Muscle of leg (tissue), 11 donors: Measurements from ENCODE around the gene CD46. TPM values are rescaled to one million over a fixed set of nuclear protein-coding genes. Genes with fewer than 3 reads are reported as not detected.

ENCODE experiments used
- DNase-seq: peaks from one replicate; pipeline ENCODE4 v3.0.0; 2013
- H3K27ac ChIP-seq: one replicate; pipeline ENCODE4 v1.5.1; 2013; ENCODE audit warnings: mild to moderate bottlenecking, low read length, control low read depth
- H3K27me3 ChIP-seq: one replicate; pipeline ENCODE4 v1.6.1; 2013; ENCODE audit warnings: low read length; ENCODE audit not compliant: control insufficient read depth, insufficient read depth
- H3K36me3 ChIP-seq: one replicate; pipeline ENCODE4 v1.6.1; 2013; ENCODE audit warnings: low read length; ENCODE audit not compliant: control insufficient read depth, insufficient read depth
- H3K4me1 ChIP-seq: one replicate; pipeline ENCODE4 v1.6.1; 2013; ENCODE audit warnings: low read length; ENCODE audit not compliant: control insufficient read depth, insufficient read depth
- H3K4me3 ChIP-seq: one replicate; pipeline ENCODE4 v1.5.1; 2013; ENCODE audit warnings: low read length, control low read depth
- H3K9me3 ChIP-seq: replicated peaks from 2 replicates; pipeline ENCODE4 v1.6.1; 2013; ENCODE audit warnings: low read depth, low read length; ENCODE audit not compliant: control insufficient read depth
- WGBS: methylation state at CpG from one replicate; pipeline ENCODE4 v1.1.5; 2013; ENCODE audit warnings: missing lambda C conversion rate; ENCODE audit not compliant: insufficient coverage; 5-methylcytosine and 5-hydroxymethylcytosine counted together
- polyA plus RNA-seq, 8 donors: library from polyadenylated mRNA; unstranded; fragments of 120-200 nt; gene quantifications; one replicate each; pipeline versions ENCODE4 v1.2.1 to v1.2.3, GENCODE V29; 2013; ENCODE audit warnings: inconsistent platforms in 1 of 8, low replicate concordance in 1 of 8; ENCODE audit not compliant: insufficient read length in 8 of 8, insufficient read depth in 1 of 8
- total RNA-seq: library from RNA; stranded (reverse); fragments of 120-200 nt; gene quantifications from one replicate; pipeline ENCODE4 v1.2.4, GENCODE V29; 2013

CD46 gene
- total and polyA plus RNA-seq, 9 donors: 52.1 to 97.3 (median 77.3) TPM

DNA sequence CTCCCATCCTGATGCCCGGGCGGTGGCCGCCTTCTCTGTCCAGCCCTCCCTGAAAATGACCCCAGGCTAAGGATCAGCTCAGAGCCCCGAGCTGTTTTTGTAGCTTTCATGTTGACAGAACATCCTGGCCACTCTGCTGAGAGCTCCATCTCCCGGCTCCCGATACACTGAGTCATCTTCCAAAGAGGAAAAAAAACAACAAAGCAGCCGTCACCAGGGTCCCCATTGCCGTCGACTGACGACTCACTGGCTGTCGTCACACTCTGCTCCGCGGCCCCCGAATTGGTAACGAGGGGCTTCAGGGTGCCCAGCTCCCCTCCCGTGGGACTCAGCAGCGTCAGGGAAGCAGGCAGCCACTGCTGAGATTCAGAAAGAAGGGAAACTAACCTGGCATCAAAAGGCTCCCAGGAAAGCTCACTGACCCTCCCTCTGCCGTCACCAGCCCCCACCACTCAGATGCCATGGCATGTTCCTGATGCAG lies 67.2 kb downstream of the CD46 start:
- H3K36me3 ChIP-seq: peaks cover 28% of the 10 kb centered on the region
- H3K27ac ChIP-seq: no peak overlapping the region
- DNase-seq: no peak
- H3K4me3 ChIP-seq: no peak overlapping the region
- no peaks in the 10 kb centered on the region for H3K27me3 ChIP-seq
- peaks cover 3% of the 10 kb centered on the region for H3K4me1 ChIP-seq
- no peaks in the 10 kb centered on the region for H3K9me3 ChIP-seq
- WGBS: 77% methylated on average over 17 of the region's 18 CpGs

DNA sequence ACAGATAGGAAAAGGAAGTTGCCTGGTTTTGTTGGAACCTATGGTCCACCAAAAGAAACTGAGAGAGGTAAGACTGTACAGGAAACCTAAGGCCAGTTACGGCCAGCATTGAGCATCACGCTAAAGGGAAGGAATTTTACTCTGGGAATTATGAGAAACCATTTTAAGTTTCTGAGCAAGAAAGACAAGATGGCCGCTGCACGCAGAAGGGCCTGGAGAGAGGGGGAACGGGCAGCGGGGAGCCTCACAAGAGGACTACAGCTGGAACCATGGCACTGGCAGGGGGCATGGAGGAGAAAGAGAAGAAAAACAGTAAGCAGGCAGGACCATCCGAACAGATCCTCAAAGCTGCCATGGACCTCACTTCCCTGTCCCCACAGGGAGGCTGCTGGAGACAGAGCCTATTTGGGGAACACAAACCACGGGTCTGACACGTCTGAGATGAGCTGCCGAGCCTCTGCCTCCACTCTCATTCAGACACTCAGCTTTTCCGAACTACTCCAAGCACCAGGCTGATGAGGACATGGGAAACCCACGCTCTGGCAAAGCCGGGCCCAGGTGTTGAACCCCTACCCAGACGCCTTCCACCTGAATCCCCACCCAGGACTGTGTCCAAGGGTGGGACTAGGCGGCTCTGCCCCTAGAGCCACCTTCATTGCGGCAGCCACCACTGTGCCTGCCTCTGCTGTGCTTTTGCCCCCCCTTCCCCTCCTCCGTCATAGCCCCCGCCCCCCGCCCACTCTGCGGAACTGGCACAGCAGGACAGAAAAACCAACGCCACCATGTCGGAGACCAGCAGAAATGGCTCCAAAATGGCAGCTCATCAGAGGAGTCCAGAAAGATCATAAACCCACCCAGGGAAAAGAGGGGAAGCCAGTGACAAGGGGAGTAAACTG lies 69.0 kb downstream of the CD46 start:
- Histone ChIP-seq H3K36me3 (peaks cover 16% of the 10 kb centered on the region), H3K4me3 (no peak overlapping the region), H3K27me3 (no peaks in the 10 kb centered on the region), H3K4me1 (peaks cover 7% of the 10 kb centered on the region), H3K27ac (no peak overlapping the region), H3K9me3 (no peaks in the 10 kb centered on the region)
- DNase-seq: no peak
- WGBS: 92% methylated on average over 14 of the region's 22 CpGs

DNA sequence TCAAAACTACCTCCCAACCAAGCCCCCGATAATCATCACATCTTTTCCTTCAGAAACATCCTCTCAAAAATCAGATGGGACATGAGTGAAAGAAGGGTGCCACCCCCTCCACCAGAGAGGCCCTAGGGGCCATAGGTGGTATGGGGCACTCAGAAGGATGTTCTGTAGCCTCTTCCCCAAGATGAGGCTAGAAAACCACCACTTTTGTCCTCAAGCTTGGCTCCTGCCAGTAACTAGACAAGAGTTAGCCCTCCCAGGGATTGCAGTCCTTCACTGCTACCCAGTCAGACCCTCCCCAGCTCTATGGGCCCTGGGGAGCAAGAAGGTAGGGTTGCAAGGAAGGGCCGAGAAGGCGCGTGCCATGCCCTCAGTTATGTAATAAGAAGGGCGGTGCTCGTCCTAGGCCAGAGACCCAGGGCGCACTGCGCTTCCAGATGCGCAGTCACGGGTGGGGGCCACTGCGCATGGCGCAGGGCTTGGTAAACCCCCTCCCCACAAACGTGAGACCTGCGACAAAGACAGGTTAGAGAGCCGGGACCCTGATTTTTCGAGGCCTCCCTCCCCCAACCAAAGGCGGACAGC lies 69.7 kb downstream of the CD46 start:
- Histone ChIP-seq H3K36me3 (peaks cover 10% of the 10 kb centered on the region), H3K27me3 (no peaks in the 10 kb centered on the region), H3K4me1 (peaks cover 8% of the 10 kb centered on the region), H3K9me3 (no peaks in the 10 kb centered on the region), H3K4me3 (no peak overlapping the region), H3K27ac (no peak overlapping the region)
- WGBS: 92% methylated on average over 16 of the region's 17 CpGs
- DNase-seq: no peak

DNA sequence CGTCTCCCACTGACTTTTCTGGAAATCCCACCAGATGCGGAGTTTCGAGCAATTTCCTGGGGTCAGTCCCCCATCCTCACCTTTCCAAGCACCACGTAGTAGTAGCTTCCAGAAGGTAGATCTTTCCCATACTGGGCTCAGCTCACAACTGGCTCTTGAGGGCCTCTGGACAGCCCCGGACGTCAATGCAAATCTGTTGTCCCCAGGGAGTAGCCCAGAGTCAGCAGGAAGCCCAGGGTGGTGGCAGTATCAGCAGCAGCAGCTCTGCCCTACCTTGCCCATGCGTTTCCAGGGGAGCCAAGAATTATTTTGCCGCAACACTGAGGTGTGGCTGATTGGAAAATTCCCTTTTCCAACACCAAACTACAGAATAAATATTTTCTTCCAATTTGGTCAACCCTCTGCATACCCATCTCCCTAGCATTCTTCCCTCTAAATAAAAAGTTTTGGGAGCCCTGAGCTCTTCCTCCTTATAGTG lies 70.3 kb downstream of the CD46 start:
- no peak for DNase-seq
- Histone ChIP-seq H3K36me3 (peaks cover 4% of the 10 kb centered on the region), H3K27ac (no peak overlapping the region), H3K9me3 (no peaks in the 10 kb centered on the region), H3K27me3 (no peaks in the 10 kb centered on the region), H3K4me1 (peaks cover 12% of the 10 kb centered on the region), H3K4me3 (no peak overlapping the region)
- 83% methylated on average over 8 of the region's 8 CpGs for WGBS

DNA sequence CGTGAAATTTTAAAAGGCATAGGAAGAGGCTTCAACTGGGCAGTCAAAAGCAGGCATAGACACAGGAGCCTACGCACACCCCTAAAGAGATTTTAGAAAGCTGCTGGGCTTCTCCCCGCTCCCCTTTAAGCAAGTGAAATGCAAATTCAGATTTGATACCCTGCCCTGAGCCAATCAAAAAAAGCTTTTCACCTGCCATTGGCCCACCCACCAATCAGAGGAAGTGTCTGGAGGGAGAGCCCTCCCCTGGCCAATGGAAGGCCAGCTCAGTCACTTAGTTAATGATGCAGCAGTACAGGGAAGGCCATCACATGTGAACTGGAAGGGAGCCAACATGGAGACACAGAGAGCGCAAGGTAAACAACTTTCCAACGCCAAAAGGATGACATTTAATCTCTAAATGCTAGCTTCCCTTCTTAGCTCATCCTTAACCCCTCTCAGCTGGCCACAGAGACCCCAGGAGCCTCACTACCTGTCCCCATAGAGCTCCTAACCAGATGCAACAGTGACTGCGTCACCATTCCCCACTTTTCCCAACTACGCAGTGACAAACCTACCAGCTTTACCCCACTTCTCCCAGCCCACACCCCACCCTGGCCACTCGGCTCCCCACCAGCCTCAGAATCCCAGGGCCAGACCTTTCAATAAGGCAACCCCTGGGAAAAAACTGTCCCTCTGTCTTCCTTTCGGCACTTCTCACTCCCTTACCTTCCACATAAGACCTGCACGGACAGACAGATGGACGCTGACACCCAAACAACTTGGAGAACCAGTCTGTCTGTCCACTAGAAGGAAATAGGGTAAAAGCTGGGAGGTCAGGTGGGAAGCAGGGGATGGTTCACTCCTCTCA lies 71.0 kb downstream of the CD46 start:
- peak; percentile 52 for DNase-seq
- Histone ChIP-seq H3K27ac (no peak overlapping the region), H3K36me3 (peaks cover 4% of the 10 kb centered on the region), H3K4me1 (peaks cover 12% of the 10 kb centered on the region), H3K4me3 (no peak overlapping the region), H3K27me3 (no peaks in the 10 kb centered on the region), H3K9me3 (no peaks in the 10 kb centered on the region)
- WGBS: 80% methylated on average over 6 of the region's 11 CpGs

DNA sequence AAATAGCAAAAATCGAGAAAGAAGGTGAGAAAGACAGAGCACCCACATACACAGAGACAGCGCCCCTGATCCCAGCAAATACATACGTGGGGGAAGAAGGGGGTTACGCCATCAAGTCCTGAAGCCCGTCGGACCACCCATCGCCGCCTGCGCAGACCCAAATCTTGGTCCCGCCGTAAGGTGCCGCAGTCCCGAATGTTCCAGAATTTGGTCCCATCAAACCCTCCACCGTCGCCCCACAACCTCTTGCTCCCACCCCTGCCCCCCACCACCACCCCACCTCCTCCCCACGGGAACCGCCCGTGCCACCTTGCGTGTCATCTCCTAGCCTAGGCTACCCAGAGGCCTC lies 71.7 kb downstream of the CD46 start:
- Histone ChIP-seq H3K27ac (no peak overlapping the region), H3K9me3 (no peaks in the 10 kb centered on the region), H3K4me1 (peaks cover 12% of the 10 kb centered on the region), H3K27me3 (no peaks in the 10 kb centered on the region), H3K36me3 (peaks cover 3% of the 10 kb centered on the region), H3K4me3 (no peak overlapping the region)
- no peak for DNase-seq
- WGBS: 89% methylated on average over 11 of the region's 19 CpGs

DNA sequence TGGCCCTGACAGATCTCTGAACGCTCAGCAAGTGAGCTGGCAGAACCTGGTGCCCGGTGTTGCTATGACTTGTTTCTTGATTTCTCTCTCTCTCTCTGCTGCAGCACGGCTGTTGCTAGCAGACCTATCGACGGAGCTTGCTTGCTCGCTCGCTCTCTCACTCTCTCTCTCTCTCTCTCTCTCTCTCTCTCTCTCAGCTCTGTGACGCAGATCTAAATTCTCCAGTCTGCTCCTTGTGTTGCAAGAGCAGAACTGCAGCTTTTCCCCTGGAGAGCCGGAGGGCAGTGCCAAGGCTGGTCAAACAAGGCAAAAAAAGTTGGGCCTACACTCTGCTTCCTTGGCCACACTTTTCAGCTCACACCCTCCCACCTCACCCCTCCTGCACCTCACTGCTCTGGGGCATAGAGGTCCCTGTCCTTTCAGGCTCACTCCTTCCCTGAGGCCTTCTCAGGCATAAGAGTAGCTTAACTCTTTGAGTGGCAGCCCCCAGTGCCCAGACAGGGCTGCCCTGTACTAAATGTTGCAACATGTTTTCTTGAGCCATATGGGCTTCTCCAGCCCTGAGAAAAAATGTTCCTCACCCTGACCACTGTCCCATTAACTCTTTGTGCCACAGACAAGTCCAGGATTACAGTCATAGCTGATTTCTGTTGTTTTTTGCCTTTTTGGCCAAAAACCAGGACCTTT lies 72.2 kb downstream of the CD46 start:
- H3K27me3 ChIP-seq: no peaks in the 10 kb centered on the region
- no peaks in the 10 kb centered on the region for H3K9me3 ChIP-seq
- no peak overlapping the region for H3K4me3 ChIP-seq
- DNase-seq: peak; percentile 92
- H3K27ac ChIP-seq: peak overlapping the region; percentile 24
- no peaks in the 10 kb centered on the region for H3K36me3 ChIP-seq
- peaks cover 12% of the 10 kb centered on the region for H3K4me1 ChIP-seq
- 12% methylated on average over 9 of the region's 9 CpGs for WGBS

DNA sequence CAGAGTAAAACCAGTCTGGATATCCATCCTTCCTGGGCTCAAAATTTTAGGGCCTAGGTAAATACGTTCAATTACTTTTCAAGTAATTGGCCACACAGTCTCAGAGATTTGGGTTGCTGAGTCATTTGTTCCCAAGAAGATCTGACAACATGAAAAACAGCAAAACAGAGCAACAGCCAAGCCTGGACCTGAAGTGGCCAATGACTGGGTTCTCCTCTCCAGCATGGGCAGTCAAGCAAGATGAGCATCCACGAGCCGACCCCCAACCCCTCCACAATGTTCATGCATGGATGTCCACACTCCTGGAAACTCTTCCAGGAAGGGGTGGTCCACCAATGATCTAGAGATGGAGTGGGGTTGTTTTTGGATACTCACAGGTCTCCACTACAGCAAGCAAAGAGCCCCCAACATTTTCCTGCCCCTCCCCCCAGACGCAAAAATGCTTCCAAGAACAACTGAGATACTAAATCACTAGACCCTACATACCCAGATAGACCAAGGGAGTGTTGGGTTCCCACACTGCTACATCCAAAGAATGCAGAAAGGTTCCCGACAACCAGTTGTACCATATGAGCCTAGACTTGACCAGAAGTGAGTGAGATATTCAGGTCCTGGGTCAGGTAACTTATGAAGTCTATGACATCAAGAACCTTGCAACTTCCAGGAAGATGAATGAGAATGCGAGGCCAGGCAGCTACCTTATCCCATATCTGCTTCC lies 73.0 kb downstream of the CD46 start:
- H3K36me3 ChIP-seq: no peaks in the 10 kb centered on the region
- no peak overlapping the region for H3K4me3 ChIP-seq
- H3K9me3 ChIP-seq: no peaks in the 10 kb centered on the region
- H3K27ac ChIP-seq: no peak overlapping the region
- 71% methylated on average over 2 of the region's 6 CpGs for WGBS
- H3K4me1 ChIP-seq: peaks cover 12% of the 10 kb centered on the region
- no peak for DNase-seq
- H3K27me3 ChIP-seq: no peaks in the 10 kb centered on the region

DNA sequence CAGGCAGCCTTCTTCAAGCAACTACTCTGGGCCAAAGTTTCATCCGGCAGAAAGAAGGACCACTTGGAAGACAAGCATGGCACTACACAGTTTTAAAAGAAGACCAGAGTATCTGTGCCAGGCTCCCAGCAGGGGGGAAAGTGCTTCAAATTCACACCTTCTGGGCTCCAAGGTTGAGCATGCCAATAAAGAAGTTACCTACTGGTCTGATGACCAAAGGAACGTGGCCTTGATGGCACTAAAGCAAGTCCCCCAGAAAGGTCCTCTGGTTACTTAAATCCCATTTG lies 73.5 kb downstream of the CD46 start:
- 91% methylated on average over 2 of the region's 2 CpGs for WGBS
- no peak overlapping the region for H3K4me3 ChIP-seq
- peaks cover 12% of the 10 kb centered on the region for H3K4me1 ChIP-seq
- H3K27ac ChIP-seq: peak overlapping the region; percentile 63
- no peaks in the 10 kb centered on the region for H3K27me3 ChIP-seq
- H3K36me3 ChIP-seq: no peaks in the 10 kb centered on the region
- H3K9me3 ChIP-seq: no peaks in the 10 kb centered on the region
- no peak for DNase-seq
